Measurements from ENCODE around the gene STARD8.
"Not testable (repeated sequence)": the region's sequence is repeated elsewhere in the genome, so short reads cannot be mapped to it uniquely, and the experiment has no call there.

STARD8 gene, protein sequence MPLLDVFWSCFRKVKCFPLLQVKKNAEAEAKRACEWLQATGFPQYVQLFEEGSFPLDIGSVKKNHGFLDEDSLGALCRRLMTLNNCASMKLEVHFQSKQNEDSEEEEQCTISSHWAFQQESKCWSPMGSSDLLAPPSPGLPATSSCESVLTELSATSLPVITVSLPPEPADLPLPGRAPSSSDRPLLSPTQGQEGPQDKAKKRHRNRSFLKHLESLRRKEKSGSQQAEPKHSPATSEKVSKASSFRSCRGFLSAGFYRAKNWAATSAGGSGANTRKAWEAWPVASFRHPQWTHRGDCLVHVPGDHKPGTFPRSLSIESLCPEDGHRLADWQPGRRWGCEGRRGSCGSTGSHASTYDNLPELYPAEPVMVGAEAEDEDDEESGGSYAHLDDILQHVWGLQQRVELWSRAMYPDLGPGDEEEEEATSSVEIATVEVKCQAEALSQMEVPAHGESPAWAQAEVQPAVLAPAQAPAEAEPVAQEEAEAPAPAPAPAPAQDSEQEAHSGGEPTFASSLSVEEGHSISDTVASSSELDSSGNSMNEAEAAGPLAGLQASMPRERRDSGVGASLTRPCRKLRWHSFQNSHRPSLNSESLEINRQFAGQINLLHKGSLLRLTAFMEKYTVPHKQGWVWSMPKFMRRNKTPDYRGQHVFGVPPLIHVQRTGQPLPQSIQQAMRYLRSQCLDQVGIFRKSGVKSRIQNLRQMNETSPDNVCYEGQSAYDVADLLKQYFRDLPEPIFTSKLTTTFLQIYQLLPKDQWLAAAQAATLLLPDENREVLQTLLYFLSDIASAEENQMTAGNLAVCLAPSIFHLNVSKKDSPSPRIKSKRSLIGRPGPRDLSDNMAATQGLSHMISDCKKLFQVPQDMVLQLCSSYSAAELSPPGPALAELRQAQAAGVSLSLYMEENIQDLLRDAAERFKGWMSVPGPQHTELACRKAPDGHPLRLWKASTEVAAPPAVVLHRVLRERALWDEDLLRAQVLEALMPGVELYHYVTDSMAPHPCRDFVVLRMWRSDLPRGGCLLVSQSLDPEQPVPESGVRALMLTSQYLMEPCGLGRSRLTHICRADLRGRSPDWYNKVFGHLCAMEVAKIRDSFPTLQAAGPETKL

DNA sequence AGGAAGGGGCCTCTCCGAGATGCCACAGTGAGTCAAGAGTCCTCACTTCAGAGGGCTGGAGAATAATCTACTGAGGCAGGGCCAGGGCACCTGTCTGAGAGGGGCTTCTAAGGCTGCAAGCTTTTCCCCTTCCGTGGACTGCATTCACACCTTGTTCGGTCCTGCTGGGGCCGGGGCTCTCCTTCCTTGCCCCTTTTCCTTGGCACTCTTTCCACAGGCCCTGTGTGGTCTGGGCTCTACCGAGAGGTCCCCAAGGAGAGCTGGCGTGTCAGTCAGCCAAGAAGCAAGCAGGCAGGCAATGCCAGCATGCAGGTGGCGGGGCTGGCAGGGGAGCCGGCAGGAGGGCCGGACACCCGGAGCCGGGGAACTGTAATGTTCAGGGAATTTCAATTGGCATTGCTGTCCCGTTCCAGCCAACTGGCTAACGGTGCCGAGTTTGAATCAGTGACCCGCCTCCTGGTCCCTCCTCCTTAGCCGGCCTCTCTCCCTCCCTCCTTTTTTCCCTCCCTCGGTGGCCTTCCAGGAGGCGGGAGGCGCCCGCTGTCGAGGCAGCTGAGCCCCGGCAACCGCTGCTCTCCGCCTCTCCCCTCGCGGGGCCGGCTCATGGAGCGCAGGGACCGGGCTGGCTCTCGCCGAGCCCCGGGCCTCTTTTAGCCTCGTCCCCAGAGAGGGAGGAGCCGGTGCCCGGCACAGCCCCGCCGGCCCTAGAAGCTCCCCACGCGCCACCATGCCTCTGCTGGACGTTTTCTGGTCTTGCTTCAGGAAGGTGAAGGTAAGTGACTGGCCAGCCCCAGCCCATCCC, at the start of gene STARD8:
STARD8 (plus strand) TSS at position 511 of the 802 bp plus-strand sequence; CDS start at position 728, 217 bp downstream.
- no peak for FAIRE-seq

DNA sequence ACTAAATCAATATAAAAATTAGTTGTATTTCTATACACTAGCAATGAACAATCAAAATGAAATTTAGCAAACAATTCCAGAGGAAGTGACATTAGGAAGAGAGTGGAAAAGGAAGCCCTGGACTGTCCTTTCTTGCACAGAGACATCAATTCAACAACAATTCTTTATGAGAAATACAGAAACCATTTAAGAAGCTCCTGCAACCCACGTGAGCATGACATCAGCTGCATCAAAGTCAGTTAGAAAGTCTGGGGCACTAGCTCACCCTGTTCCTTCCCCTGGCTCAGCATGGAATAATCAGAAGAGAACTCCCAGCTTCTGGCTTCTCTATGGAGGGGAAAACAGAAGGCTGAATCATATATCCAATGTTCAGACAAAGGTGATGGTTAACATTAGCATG, 48.6 kb upstream of the STARD8 start:
- FAIRE-seq = no peak

GRCh38 chrX:68599256-68600152, 48.0 kb upstream of the STARD8 start:
- peak; percentile 33 for FAIRE-seq

- not testable (repeated sequence) for FAIRE-seq
Measured at GRCh38 chrX:68604216-68604615, 43.2 kb upstream of the STARD8 start.

DNA sequence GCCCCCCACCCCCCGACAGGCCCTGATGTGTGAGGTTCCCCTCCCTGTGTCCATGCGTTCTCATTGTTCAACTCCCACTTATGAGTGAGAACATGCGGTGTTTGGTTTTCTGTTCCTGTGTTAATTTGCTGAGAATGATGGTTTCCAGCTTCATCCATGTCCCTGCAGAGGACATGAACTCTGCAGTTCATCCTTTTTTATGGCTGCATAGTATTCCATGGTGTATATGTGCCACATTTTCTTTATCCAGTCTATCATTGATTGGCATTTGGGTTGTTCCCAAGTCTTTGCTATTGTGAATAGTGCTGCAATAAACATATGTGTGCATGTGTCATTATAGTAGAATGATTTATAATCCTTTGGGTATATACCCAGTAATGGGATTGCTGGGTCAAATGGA, 32.7 kb upstream of the STARD8 start:
- FAIRE-seq = not testable (repeated sequence)

GRCh38 chrX:68627986-68628385, 19.5 kb upstream of the STARD8 start:
- no peak for FAIRE-seq

GRCh38 chrX:68629936-68630335, 17.5 kb upstream of the STARD8 start:
- FAIRE-seq = not testable (repeated sequence)

GRCh38 chrX:68631336-68631735, 16.1 kb upstream of the STARD8 start:
- no peak for FAIRE-seq

DNA sequence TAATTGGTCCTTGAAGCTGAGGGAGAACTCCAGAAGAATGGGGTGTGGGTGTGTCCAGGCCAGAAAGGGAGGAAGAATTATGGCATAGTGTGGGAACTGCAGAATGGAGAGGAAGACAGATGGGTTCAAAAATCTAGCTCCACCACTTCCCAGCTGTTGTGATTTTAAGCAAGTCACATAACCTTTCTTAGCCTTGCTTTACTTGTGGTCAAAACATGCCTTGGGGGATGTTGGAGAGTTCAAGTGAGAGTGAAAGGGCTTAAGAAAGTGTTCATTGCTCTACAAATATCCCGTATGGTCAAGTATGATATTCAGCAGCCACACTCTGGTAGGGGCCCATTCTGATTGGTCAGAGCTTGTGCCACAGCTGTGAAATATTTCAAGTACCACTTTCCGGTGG, 15.0 kb upstream of the STARD8 start:
- FAIRE-seq = no peak

- no peak for FAIRE-seq
Measured at GRCh38 chrX:68633981-68634380, 13.5 kb upstream of the STARD8 start.

DNA sequence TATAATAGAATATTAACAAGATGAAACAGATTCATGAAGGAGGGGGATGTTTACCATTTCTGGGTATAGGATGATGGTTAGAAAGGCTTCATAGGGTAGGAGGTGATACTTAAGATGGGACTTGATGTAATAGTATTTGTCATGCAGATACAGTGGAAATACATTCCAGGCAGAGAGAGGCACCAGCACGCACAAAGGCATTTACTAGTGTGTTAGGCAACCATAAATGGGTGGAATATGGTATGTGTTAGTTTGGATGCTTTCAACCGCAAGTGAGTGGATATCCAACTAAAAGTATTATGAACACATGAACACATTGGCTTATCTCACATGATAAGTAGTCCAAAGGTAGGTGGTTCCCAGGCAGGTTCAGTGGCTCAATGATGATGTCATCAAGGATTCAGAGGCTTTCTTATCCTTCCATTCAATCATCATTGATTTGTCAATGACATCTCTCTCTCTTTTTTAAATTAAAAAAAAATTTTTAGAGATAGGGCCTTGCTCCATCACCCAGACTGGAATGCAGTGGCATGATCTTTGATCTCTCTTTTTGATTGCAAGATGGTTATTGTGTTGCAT, 12.7 kb upstream of the STARD8 start:
- FAIRE-seq = no peak

DNA sequence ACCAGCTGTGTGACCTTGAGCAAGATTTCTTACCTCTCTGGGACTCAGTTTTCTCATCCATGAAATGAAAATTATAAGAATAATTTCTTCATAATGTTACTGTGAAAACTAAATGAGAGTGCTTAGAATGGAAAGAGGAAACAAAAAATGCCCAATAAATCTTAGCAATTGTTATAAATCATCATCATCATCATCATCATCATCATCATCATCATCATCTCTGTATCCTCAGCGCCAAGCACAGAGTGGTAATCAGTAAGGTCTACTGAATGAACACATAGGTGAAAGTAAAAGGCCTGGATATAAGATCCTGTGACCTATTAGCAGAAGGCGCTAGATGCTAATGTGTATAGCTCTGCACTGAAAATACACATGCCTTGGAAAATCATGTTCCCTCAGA, 6.8 kb upstream of the STARD8 start:
- FAIRE-seq = no peak

DNA sequence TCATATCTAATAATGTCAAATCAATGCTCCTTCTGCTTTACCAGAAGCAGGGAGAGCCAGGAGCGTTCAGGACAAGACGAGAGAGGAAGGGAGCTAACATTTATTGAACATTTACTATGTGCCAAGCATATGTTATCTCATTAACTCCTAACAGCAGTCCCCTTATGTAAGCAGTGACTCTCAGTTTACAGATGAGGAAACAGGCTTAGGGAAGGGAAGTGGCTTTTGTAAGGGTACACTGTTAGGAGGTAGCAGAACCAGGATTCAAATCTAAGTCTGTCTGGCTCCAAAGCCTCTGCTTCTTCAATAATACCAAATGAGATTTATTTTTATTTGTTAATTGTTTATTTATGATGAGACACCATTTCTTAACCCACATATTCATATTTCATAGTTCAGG, 2.6 kb upstream of the STARD8 start:
- FAIRE-seq = no peak

DNA sequence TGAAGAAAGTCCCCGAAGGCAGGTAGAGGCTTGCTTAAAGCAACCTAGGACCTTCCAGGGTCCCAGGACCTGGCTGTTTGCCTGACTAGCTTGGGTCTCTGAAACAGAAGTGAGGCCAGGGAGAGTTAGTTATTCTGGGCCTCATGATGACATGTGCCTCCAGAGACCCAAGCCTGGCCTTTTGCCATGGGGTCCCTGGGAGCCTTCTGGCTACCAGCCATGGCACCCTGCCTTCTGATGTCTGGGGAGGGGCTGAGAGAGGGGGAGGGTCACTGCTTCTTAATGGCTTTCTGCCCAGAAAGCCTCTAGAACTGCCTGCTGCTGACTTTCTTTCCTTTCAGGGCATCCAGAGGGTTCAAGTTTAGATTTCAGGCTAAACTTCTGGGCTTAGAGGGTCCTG, 1.0 kb upstream of the STARD8 start:
- no peak for FAIRE-seq

- FAIRE-seq = no peak
Measured at GRCh38 chrX:68648960-68649359, 1.5 kb downstream of the STARD8 start.

DNA sequence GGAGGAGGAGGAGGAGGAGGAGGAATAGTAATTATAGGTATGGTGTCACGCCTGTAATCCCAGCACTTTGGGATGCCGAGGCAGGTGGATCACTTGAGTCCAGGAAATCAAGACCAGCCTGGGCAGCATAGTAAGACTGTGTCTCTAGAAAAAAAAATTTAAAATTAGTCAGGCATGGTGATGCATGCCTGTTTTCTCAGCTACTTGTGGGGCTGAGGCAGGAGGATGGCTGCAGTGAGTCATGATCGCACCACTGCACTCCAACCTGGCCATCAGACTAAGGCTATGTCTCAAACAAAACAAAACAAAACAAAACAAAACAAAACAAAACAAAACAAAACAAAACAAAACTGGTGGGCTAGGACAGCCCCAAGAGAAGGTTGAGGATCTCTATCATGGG, 3.0 kb downstream of the STARD8 start:
- no peak for FAIRE-seq

DNA sequence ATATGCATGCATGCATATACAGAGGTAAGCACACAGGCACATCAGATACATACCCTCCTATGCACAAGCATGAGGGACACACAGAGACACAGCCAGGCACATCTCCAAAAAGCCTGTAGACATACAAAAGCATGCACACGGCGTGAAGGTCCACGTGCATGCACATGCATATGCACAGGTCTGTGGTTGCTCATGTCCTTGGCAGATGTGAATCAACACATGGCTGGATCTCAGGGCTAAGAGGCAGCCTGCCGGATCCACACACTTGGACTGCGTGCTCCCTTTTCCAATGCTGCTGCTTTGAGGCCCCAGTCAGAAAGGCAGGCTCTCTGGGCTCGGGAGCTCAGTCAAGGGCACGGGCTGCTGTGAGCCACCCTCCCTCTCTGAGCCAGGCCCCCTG, 3.6 kb downstream of the STARD8 start:
- FAIRE-seq = no peak

GRCh38 chrX:68652326-68653170, 5.1 kb downstream of the STARD8 start:
- FAIRE-seq = no peak

DNA sequence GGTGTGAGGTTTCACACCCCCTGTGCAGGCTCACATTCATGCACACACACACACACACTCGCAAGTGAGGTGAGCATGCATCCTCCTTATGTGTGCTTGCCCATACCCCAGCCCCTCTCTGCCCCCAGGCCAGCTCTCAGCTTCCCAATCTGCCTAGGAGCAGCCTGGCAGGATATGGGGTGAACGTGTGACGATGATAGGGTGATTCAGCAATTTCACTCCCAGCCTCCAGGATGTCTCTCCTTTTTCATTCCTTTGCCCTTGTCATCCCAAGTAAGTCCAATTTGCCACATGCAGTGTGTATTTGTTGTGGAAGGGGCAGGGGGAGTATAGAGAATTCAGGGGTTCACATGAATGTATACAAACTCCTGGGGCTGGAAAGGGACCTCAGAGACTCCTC, 7.2 kb downstream of the STARD8 start:
- no peak for FAIRE-seq

DNA sequence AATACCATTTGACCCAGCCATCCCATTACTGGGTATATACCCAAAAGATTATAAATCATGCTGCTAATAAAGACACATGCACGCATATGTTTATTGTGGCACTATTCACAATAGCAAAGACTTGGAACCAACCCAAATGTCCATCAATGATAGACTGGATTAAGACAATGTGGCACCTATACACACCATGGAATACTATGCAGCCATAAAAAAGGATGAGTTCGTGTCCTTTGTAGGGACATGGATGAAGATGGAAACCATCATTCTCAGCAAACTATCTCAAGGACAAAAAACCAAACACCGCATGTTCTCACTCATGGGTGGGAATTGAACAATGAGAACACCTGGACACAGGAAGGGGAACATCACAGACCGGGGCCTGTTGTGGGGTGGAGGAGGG, 9.0 kb downstream of the STARD8 start:
- not testable (repeated sequence) for FAIRE-seq
